Vagina (tissue), 2 donors: Measurements from ENCODE around the gene SMC4. TPM values are rescaled to one million over a fixed set of nuclear protein-coding genes. Genes with fewer than 3 reads are reported as not detected.

Source experiments
- DNase-seq, 2 donors: peaks; one replicate each; pipeline ENCODE4 v3.0.0-alpha.2; 2017; ENCODE audit errors: extremely low spot score in 2 of 2
- H3K27ac ChIP-seq: fragments of 200-600 bp; sonication (generic); one replicate; pipeline ENCODE4 v1.5.1; 2019
- H3K27me3 ChIP-seq: fragments of 200-600 bp; sonication (generic); one replicate; pipeline ENCODE4 v1.5.1; 2019
- H3K36me3 ChIP-seq, 2 donors: fragments of 200-600 bp; sonication (generic); one replicate each; pipeline ENCODE4 v1.5.1; 2017 to 2019
- H3K4me1 ChIP-seq: fragments of 200-600 bp; sonication (generic); one replicate; pipeline ENCODE4 v1.5.1; 2019
- H3K4me3 ChIP-seq, 2 donors: fragments of 200-600 bp; sonication (generic); 1 replicate in 1 of 2; 2 replicates in 1 of 2; pipeline ENCODE4 v1.5.1; 2016 to 2019
- H3K9me3 ChIP-seq: fragments of 200-600 bp; sonication (generic); one replicate; pipeline ENCODE4 v1.5.1; 2019
- POLR2A ChIP-seq, 2 donors: fragments of 450-650 bp; IDR thresholded peaks; one replicate each; pipeline ENCODE4 v1.6.1; 2017; ENCODE audit warnings: antibody characterized with exemption in 2 of 2, mild to moderate bottlenecking in 2 of 2, moderate library complexity in 2 of 2
- POLR2AphosphoS5 ChIP-seq, 2 donors: sonication (generic); formaldehyde crosslinking; IDR thresholded peaks; one replicate each; pipeline ENCODE4 v1.9.0; 2017; ENCODE audit warnings: antibody characterized with exemption in 2 of 2, mild to moderate bottlenecking in 2 of 2, low read depth in 1 of 2; ENCODE audit not compliant: insufficient read depth in 1 of 2
- intact Hi-C: fragments of 100-400 bp; cut with DNase I; formaldehyde crosslinking; loops from one replicate; pipeline ENCODE4 v1.15.1; 2023
- total RNA-seq: library from RNA; depleted of rRNA; stranded (reverse); fragments of >200 nt; gene quantifications from one replicate; pipeline ENCODE4 v1.2.3, GENCODE V29; 2016
- TF ChIP-seq, protein P1 (sequence below), 3 experiments: fragments of 450-650 bp in 2 of 3; fragments of 200-600 bp in 1 of 3; sonication (generic) in 1 of 3; IDR thresholded peaks; one replicate each; pipeline ENCODE4 v1.5.1; 2017 to 2019; ENCODE audit warnings: antibody characterized with exemption in 3 of 3, mild to moderate bottlenecking in 2 of 3, moderate library complexity in 2 of 3

SMC4 gene
- total RNA-seq, 1 donor from 2014 or later: 41.5 TPM

DNA sequence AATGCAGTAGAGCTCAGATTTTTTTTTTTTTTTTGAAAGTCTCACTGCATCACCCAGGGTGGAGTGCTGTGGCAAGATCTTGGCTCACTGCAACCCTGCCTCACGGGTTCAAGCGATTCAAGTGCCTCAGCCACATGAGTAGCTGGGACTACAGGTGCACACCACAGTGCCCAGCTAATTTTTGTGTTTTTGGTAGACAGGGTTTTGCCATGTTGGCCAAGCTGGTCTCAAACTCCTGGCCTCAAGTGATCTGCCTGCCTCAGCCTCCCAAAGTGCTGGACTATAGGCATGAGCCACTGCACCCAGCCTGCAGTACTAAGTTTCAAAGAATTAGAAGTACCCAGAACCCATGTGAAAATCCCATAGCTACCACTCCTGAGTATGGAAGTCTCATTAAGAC is 35.6 kb downstream of the SMC4 start:
- no peaks in the 10 kb centered on the region for H3K4me1 ChIP-seq
- TF ChIP-seq, protein P1, sequence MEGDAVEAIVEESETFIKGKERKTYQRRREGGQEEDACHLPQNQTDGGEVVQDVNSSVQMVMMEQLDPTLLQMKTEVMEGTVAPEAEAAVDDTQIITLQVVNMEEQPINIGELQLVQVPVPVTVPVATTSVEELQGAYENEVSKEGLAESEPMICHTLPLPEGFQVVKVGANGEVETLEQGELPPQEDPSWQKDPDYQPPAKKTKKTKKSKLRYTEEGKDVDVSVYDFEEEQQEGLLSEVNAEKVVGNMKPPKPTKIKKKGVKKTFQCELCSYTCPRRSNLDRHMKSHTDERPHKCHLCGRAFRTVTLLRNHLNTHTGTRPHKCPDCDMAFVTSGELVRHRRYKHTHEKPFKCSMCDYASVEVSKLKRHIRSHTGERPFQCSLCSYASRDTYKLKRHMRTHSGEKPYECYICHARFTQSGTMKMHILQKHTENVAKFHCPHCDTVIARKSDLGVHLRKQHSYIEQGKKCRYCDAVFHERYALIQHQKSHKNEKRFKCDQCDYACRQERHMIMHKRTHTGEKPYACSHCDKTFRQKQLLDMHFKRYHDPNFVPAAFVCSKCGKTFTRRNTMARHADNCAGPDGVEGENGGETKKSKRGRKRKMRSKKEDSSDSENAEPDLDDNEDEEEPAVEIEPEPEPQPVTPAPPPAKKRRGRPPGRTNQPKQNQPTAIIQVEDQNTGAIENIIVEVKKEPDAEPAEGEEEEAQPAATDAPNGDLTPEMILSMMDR (IDR thresholded peaks at IDR 0.05): no peak
- TF ChIP-seq POLR2AphosphoS5 (IDR thresholded peaks at IDR 0.05; ENCODE audit: insufficient read depth in 1 of 2, low read depth in 1 of 2): no peak
- no peak for TF ChIP-seq POLR2A (IDR thresholded peaks at IDR 0.05)
- no peak overlapping the region for H3K4me3 ChIP-seq
- intact Hi-C loops: no loop called here
- H3K9me3 ChIP-seq: no peaks in the 10 kb centered on the region
- H3K27ac ChIP-seq: no peak overlapping the region
- H3K27me3 ChIP-seq: no peaks in the 10 kb centered on the region
- no peak for DNase-seq
- peaks cover 0 to 37% of the 10 kb centered on the region in 2 donors for H3K36me3 ChIP-seq

DNA sequence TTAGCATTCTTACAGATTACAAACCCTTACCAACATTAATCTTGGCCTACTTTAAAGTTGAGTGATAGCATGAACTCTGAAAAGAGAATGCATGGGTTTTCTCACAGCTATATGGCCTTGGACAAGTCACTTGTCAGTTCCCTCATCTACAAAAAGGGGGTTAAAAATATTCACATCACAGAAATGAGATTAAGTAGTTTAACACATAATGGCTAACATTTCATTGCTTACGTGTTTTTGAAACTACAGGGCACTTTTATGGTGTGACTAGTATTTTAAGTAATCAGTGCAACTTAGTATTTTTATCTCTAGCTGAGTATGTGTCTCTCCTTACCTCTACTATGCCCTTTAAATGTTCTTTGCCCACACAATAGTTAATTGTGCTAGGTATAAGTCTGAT is 36.3 kb downstream of the SMC4 start:
- Histone ChIP-seq H3K27ac (no peak overlapping the region), H3K36me3 (peaks cover 0 to 37% of the 10 kb centered on the region in 2 donors), H3K4me1 (no peaks in the 10 kb centered on the region), H3K4me3 (no peak overlapping the region), H3K9me3 (no peaks in the 10 kb centered on the region), H3K27me3 (no peaks in the 10 kb centered on the region)
- TF ChIP-seq, protein P1 (IDR thresholded peaks at IDR 0.05): no peak
- TF ChIP-seq POLR2A (IDR thresholded peaks at IDR 0.05) (no peak), POLR2AphosphoS5 (IDR thresholded peaks at IDR 0.05; ENCODE audit: insufficient read depth in 1 of 2, low read depth in 1 of 2) (no peak)
- no peak for DNase-seq
- intact Hi-C loops: no loop called here

DNA sequence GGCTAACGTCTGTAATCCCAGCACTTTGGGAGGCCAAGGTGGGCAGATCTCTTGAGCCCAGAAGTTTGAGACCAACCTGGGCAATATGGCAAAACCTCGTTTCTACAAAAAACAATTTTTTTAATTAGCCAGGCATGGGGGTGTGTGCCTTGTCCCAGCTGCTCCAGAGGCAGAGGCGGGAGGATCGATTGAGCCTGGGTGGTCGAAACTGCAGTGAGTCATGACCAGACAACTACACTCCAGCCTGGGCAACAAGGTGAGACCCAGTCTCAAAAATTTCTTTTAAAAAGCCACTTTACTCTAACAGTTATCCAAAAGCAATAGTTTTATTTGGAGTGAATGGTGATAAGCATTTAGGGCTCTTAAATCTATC is 37.6 kb downstream of the SMC4 start:
- H3K4me1 ChIP-seq: no peaks in the 10 kb centered on the region
- H3K9me3 ChIP-seq: no peaks in the 10 kb centered on the region
- no peak overlapping the region for H3K27ac ChIP-seq
- intact Hi-C loops: no loop called here
- TF ChIP-seq POLR2AphosphoS5 (IDR thresholded peaks at IDR 0.05; ENCODE audit: insufficient read depth in 1 of 2, low read depth in 1 of 2) (no peak), POLR2A (IDR thresholded peaks at IDR 0.05) (no peak)
- TF ChIP-seq, protein P1 (IDR thresholded peaks at IDR 0.05): no peak
- no peak for DNase-seq
- no peaks in the 10 kb centered on the region for H3K27me3 ChIP-seq
- no peak overlapping the region for H3K4me3 ChIP-seq
- peaks cover 0 to 31% of the 10 kb centered on the region in 2 donors for H3K36me3 ChIP-seq

DNA sequence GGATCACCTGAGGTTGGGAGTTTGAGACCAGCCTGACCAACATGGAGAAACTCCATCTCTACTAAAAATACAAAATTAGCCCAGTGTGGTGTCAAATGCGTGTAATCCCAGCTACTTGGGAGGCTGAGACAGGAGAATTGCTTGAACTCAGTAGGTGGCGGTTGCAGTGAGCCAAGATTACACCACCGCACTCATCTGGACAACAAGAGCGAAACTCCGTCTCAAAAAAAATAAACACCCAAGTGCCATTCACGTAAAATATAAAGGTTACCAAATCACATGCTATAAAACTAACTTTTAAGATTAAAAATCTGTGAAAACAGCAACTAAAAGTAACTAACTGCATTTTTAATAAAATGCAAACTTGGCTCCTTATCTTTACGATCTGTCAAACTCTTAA is 41.2 kb downstream of the SMC4 start:
- Histone ChIP-seq H3K4me1 (no peaks in the 10 kb centered on the region), H3K36me3 (peaks cover 0 to 1% of the 10 kb centered on the region in 2 donors), H3K27me3 (no peaks in the 10 kb centered on the region), H3K4me3 (no peak overlapping the region), H3K9me3 (no peaks in the 10 kb centered on the region), H3K27ac (no peak overlapping the region)
- DNase-seq: no peak
- intact Hi-C loops: no loop called here
- no peak for TF ChIP-seq POLR2A (IDR thresholded peaks at IDR 0.05)
- TF ChIP-seq, protein P1 (IDR thresholded peaks at IDR 0.05): no peak
- TF ChIP-seq POLR2AphosphoS5 (IDR thresholded peaks at IDR 0.05; ENCODE audit: insufficient read depth in 1 of 2, low read depth in 1 of 2): no peak

DNA sequence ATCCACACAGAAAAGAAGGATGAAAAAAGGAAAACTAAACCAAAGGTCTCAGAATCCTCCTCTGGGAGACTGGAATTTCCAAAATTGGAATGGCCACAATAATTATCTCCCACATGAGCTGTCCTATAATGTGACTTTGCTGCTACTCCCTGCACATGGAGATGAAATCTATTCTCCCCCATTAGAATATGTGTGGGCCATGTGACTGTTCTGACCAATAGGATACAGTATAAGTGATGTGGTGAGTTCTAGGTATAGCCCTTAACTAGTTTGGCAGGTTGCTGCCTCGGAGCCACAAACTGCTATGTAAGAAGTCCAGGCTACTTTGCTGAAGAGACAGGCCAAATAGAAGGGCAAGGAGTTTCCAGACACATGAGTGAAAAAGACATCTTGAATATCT is 45.0 kb downstream of the SMC4 start:
- Histone ChIP-seq H3K27me3 (no peaks in the 10 kb centered on the region), H3K27ac (no peak overlapping the region), H3K4me1 (peaks cover 5% of the 10 kb centered on the region), H3K36me3 (no peaks in the 10 kb centered on the region), H3K9me3 (no peaks in the 10 kb centered on the region), H3K4me3 (no peak overlapping the region)
- intact Hi-C loops: no loop called here
- TF ChIP-seq POLR2A (IDR thresholded peaks at IDR 0.05): no peak
- TF ChIP-seq, protein P1 (IDR thresholded peaks at IDR 0.05): no peak
- no peak for TF ChIP-seq POLR2AphosphoS5 (IDR thresholded peaks at IDR 0.05; ENCODE audit: insufficient read depth in 1 of 2, low read depth in 1 of 2)
- no peak for DNase-seq
